HepG2 (cell line): ENCODE measurements around the gene MYADML2. TPM values are rescaled to one million over a fixed set of nuclear protein-coding genes. Genes with fewer than 3 reads are reported as not detected.
A peak's percentile ranks its signal among the peaks of the same experiment; 100 is the strongest.

Experiments
- AKAP8 ChIP-seq: sonication (generic); formaldehyde crosslinking; IDR thresholded peaks from 2 replicates; pipeline ENCODE4 v1.5.1; 2020; ENCODE audit warnings: mild to moderate bottlenecking, missing genetic modification reagents
- KLF16 ChIP-seq, 2 experiments: sonication (generic) in 1 of 2; formaldehyde crosslinking in 1 of 2; IDR thresholded peaks; 2 replicates each; pipeline versions ENCODE4 v1.6.1 to v1.8.0; 2016 to 2023; ENCODE audit warnings: missing genetic modification reagents in 2 of 2, missing compliant biosample characterization in 1 of 2
- NR2F6 ChIP-seq, 2 experiments: IDR thresholded peaks; 2 replicates each; pipeline ENCODE4 v1.6.1; 2016; ENCODE audit warnings: antibody characterized with exemption in 1 of 2, mild to moderate bottlenecking in 1 of 2
- SPEN ChIP-seq: sonication (generic); formaldehyde crosslinking; IDR thresholded peaks from 2 replicates; pipeline ENCODE4 v1.5.1; 2020; ENCODE audit warnings: low read depth, mild to moderate bottlenecking, missing genetic modification reagents
- TEF ChIP-seq: sonication (generic); formaldehyde crosslinking; IDR thresholded peaks from 2 replicates; pipeline ENCODE4 v1.5.0; 2020; ENCODE audit warnings: missing genetic modification reagents
- ZEB1 ChIP-seq: IDR thresholded peaks from 2 replicates; pipeline ENCODE4 v1.6.1; 2012; ENCODE audit warnings: mild to moderate bottlenecking, low read depth, inconsistent platforms; ENCODE audit not compliant: insufficient replicate concordance
- ZNF101 ChIP-seq: sonication (generic); formaldehyde crosslinking; IDR thresholded peaks from 2 replicates; pipeline ENCODE4 v1.4.0; 2020; ENCODE audit warnings: mild to moderate bottlenecking, low read depth, missing genetic modification reagents, borderline replicate concordance
- ZNF468 ChIP-seq: sonication (generic); formaldehyde crosslinking; IDR thresholded peaks from 2 replicates; pipeline ENCODE4 v1.8.0; 2022; ENCODE audit warnings: mild to moderate bottlenecking, moderate library complexity, missing genetic modification reagents
- ZNF710 ChIP-seq: sonication (generic); formaldehyde crosslinking; IDR thresholded peaks from 2 replicates; pipeline ENCODE4 v1.5.0; 2020; ENCODE audit warnings: mild to moderate bottlenecking, missing genetic modification reagents, borderline replicate concordance
- ZNF768 ChIP-seq: sonication (generic); formaldehyde crosslinking; IDR thresholded peaks from 2 replicates; pipeline ENCODE4 v1.4.0; 2020; ENCODE audit warnings: missing genetic modification reagents
- polyA plus RNA-seq, 8 experiments: library from polyadenylated mRNA; depleted of rRNA in 3 of 8; stranded (reverse) in 7 of 8; unstranded in 1 of 8; fragments of >200 nt; fragmentation: Illumina TruSeq in 4 of 8; extraction: Trizol in 4 of 8; gene quantifications; 2 replicates each; pipeline versions ENCODE4 v1.2.1 to v1.2.3, GENCODE V29; 2011 to 2016; ENCODE audit warnings: low read depth in 4 of 8, missing spikeins in 1 of 8, mixed read lengths in 1 of 8; ENCODE audit not compliant: insufficient read depth in 1 of 8
- total RNA-seq, 5 experiments: library from RNA; depleted of rRNA; stranded (reverse); fragments of >200 nt; fragmentation: Illumina TruSeq; extraction: Trizol; gene quantifications; 2 replicates each; pipeline ENCODE4 v1.2.3, GENCODE V29; 2016; ENCODE audit warnings: low read depth in 1 of 5
- TF ChIP-seq, protein P1 (sequence below), 2 experiments: sonication (generic) in 1 of 2; formaldehyde crosslinking in 1 of 2; IDR thresholded peaks; 2 replicates each; pipeline versions ENCODE4 v1.5.1 to v1.6.1; 2011 to 2020; ENCODE audit warnings: borderline replicate concordance in 1 of 2, low read depth in 1 of 2, low read length in 1 of 2, mild to moderate bottlenecking in 1 of 2, missing genetic modification reagents in 1 of 2, moderate library complexity in 1 of 2
- TF ChIP-seq, protein P2 (sequence below): sonication (generic); formaldehyde crosslinking; IDR thresholded peaks from 2 replicates; pipeline ENCODE4 v1.8.0; 2022; ENCODE audit warnings: mild to moderate bottlenecking, missing genetic modification reagents; ENCODE audit not compliant: insufficient replicate concordance
- TF ChIP-seq, protein P3 (sequence below): sonication (generic); formaldehyde crosslinking; IDR thresholded peaks from 2 replicates; pipeline ENCODE4 v1.5.0; 2020; ENCODE audit warnings: mild to moderate bottlenecking, missing genetic modification reagents, borderline replicate concordance

Gene MYADML2
- total and polyA plus RNA-seq, 2 of the 13 experiments (the other 11 are each of a cell fraction or from before 2014, with no cell fraction given), result not detected

GRCh38 chr17:81910840-81911276, 36.2 kb downstream of the MYADML2 start (continued):
- TF ChIP-seq, protein P1, sequence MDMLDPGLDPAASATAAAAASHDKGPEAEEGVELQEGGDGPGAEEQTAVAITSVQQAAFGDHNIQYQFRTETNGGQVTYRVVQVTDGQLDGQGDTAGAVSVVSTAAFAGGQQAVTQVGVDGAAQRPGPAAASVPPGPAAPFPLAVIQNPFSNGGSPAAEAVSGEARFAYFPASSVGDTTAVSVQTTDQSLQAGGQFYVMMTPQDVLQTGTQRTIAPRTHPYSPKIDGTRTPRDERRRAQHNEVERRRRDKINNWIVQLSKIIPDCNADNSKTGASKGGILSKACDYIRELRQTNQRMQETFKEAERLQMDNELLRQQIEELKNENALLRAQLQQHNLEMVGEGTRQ (IDR thresholded peaks at IDR 0.05; ENCODE audit: low read depth, low read length), result 0 out of 2 replicates have a peak, but pooled peaks have one; percentile 0
- TF ChIP-seq, protein P1 (CRISPR knock-in tag; IDR thresholded peaks at IDR 0.05; ENCODE audit: borderline replicate concordance), result no peak
- TF ChIP-seq, protein P2, sequence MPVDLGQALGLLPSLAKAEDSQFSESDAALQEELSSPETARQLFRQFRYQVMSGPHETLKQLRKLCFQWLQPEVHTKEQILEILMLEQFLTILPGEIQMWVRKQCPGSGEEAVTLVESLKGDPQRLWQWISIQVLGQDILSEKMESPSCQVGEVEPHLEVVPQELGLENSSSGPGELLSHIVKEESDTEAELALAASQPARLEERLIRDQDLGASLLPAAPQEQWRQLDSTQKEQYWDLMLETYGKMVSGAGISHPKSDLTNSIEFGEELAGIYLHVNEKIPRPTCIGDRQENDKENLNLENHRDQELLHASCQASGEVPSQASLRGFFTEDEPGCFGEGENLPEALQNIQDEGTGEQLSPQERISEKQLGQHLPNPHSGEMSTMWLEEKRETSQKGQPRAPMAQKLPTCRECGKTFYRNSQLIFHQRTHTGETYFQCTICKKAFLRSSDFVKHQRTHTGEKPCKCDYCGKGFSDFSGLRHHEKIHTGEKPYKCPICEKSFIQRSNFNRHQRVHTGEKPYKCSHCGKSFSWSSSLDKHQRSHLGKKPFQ (CRISPR knock-in tag), result no peak
- TF ChIP-seq AKAP8 (CRISPR knock-in tag) (no peak), ZEB1 (peak; percentile 19), ZNF768 (peak; percentile 42), NR2F6 (IDR thresholded peaks at IDR 0.05) (no peak), NR2F6 (CRISPR knock-in tag; IDR thresholded peaks at IDR 0.05) (no peak), TEF (CRISPR knock-in tag) (0 out of 2 replicates have a peak, but pooled peaks have one; percentile 9), ZNF101 (CRISPR knock-in tag) (no peak; the same call in 1 of the 2 replicates), KLF16 (CRISPR knock-in tag; IDR thresholded peaks at IDR 0.05) (peak in 1 of 2 experiments; percentile 2; a peak in 1 of 4 replicates), ZNF468 (0 out of 2 replicates have a peak, but pooled peaks have one; percentile 25), ZNF710 (CRISPR knock-in tag) (no peak), SPEN (CRISPR knock-in tag) (peak; percentile 34; the same call in 1 of the 2 replicates)
- TF ChIP-seq, protein P3, sequence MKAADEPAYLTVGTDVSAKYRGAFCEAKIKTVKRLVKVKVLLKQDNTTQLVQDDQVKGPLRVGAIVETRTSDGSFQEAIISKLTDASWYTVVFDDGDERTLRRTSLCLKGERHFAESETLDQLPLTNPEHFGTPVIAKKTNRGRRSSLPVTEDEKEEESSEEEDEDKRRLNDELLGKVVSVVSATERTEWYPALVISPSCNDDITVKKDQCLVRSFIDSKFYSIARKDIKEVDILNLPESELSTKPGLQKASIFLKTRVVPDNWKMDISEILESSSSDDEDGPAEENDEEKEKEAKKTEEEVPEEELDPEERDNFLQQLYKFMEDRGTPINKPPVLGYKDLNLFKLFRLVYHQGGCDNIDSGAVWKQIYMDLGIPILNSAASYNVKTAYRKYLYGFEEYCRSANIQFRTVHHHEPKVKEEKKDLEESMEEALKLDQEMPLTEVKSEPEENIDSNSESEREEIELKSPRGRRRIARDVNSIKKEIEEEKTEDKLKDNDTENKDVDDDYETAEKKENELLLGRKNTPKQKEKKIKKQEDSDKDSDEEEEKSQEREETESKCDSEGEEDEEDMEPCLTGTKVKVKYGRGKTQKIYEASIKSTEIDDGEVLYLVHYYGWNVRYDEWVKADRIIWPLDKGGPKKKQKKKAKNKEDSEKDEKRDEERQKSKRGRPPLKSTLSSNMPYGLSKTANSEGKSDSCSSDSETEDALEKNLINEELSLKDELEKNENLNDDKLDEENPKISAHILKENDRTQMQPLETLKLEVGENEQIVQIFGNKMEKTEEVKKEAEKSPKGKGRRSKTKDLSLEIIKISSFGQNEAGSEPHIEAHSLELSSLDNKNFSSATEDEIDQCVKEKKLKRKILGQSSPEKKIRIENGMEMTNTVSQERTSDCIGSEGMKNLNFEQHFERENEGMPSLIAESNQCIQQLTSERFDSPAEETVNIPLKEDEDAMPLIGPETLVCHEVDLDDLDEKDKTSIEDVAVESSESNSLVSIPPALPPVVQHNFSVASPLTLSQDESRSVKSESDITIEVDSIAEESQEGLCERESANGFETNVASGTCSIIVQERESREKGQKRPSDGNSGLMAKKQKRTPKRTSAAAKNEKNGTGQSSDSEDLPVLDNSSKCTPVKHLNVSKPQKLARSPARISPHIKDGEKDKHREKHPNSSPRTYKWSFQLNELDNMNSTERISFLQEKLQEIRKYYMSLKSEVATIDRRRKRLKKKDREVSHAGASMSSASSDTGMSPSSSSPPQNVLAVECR (CRISPR knock-in tag), result peak; percentile 12
